Inferior parietal cortex (tissue), 1 donor: Measurements from ENCODE around the gene KLHL22.
A peak's percentile ranks its signal among the peaks of the same experiment; 100 is the strongest.
"Not testable (repeated sequence)": the region's sequence is repeated elsewhere in the genome, so short reads cannot be mapped to it uniquely, and the experiment has no call there.

Source experiments
- DNase-seq: peaks from one replicate; pipeline ENCODE4 v3.0.0-alpha.2; 2016; ENCODE audit errors: extremely low spot score

Gene KLHL22

GRCh38 chr22:20503816-20504215, 8.2 kb upstream of the KLHL22 start:
- DNase-seq = no peak

GRCh38 chr22:20499769-20500168, 4.2 kb upstream of the KLHL22 start:
- DNase-seq = no peak

- DNase-seq = no peak
Observed at GRCh38 chr22:20498913-20499312, 3.3 kb upstream of the KLHL22 start.

- DNase-seq = no peak
Observed at GRCh38 chr22:20497426-20497825, 1.8 kb upstream of the KLHL22 start.

- DNase-seq = peak; percentile 96
Observed at GRCh38 chr22:20495861-20496681, 476 bp upstream of the KLHL22 start.

- DNase-seq = no peak
Observed at GRCh38 chr22:20491346-20491745, 4.2 kb downstream of the KLHL22 start.

- DNase-seq = no peak
Observed at GRCh38 chr22:20490941-20491307, 4.7 kb downstream of the KLHL22 start.

GRCh38 chr22:20490183-20490940, 5.2 kb downstream of the KLHL22 start:
- DNase-seq = no peak

GRCh38 chr22:20488946-20489345, 6.6 kb downstream of the KLHL22 start:
- DNase-seq = no peak

- DNase-seq = no peak
Observed at GRCh38 chr22:20487715-20488114, 7.9 kb downstream of the KLHL22 start.

GRCh38 chr22:20486229-20486628, 9.4 kb downstream of the KLHL22 start:
- no peak for DNase-seq

GRCh38 chr22:20484948-20485683, 10.5 kb downstream of the KLHL22 start:
- no peak for DNase-seq

GRCh38 chr22:20483771-20484170, 11.8 kb downstream of the KLHL22 start:
- no peak for DNase-seq

GRCh38 chr22:20483143-20483506, 12.5 kb downstream of the KLHL22 start:
- DNase-seq = not testable (repeated sequence)

- DNase-seq = no peak
Observed at GRCh38 chr22:20479612-20480196, 15.9 kb downstream of the KLHL22 start.

- not testable (repeated sequence) for DNase-seq
Observed at GRCh38 chr22:20478059-20478458, 17.5 kb downstream of the KLHL22 start.

- DNase-seq = not testable (repeated sequence)
Observed at GRCh38 chr22:20475569-20475968, 20.0 kb downstream of the KLHL22 start.

GRCh38 chr22:20475115-20475436, 20.5 kb downstream of the KLHL22 start:
- no peak for DNase-seq

- DNase-seq = no peak
Observed at GRCh38 chr22:20472629-20473442, 22.8 kb downstream of the KLHL22 start.

GRCh38 chr22:20471126-20471833, 24.3 kb downstream of the KLHL22 start:
- DNase-seq = no peak

GRCh38 chr22:20470525-20470924, 25.1 kb downstream of the KLHL22 start:
- DNase-seq = not testable (repeated sequence)
